H9 (cell line): Measurements from ENCODE around the gene IQGAP2. TPM values are rescaled to one million over a fixed set of nuclear protein-coding genes. Genes with fewer than 3 reads are reported as not detected.

ENCODE experiments used
- DNase-seq: peaks from one replicate; pipeline ENCODE4 v3.0.0-alpha.2; 2017
- H2AFZ ChIP-seq: one replicate; pipeline ENCODE4 v1.6.1; 2013; ENCODE audit warnings: mild to moderate bottlenecking, low read length, control low read depth, moderate library complexity
- H2AK5ac ChIP-seq: 2 replicates; pipeline ENCODE4 v1.6.1; 2013; ENCODE audit warnings: low read length, control low read depth, mixed read lengths; ENCODE audit not compliant: insufficient read length
- H2BK120ac ChIP-seq: one replicate; pipeline ENCODE4 v1.6.1; 2013; ENCODE audit warnings: low read depth, mild to moderate bottlenecking, low read length, control low read depth, inconsistent platforms; ENCODE audit not compliant: poor library complexity, severe bottlenecking
- H2BK12ac ChIP-seq: 2 replicates; pipeline ENCODE4 v1.6.1; 2013; ENCODE audit warnings: low read length, control low read depth, mixed read lengths, low read depth; ENCODE audit not compliant: insufficient read length
- H2BK15ac ChIP-seq: 2 replicates; pipeline ENCODE4 v1.6.1; 2013; ENCODE audit warnings: low read depth, low read length, control low read depth
- H2BK20ac ChIP-seq: one replicate; pipeline ENCODE4 v1.6.1; 2013; ENCODE audit warnings: low read depth, mild to moderate bottlenecking, low read length, control low read depth, inconsistent platforms; ENCODE audit not compliant: poor library complexity, severe bottlenecking
- H2BK5ac ChIP-seq: 2 replicates; pipeline ENCODE4 v1.6.1; 2013; ENCODE audit warnings: low read length, control low read depth, mixed read lengths; ENCODE audit not compliant: insufficient read length
- H3K14ac ChIP-seq: 2 replicates; pipeline ENCODE4 v1.6.1; 2013; ENCODE audit warnings: low read length, control low read depth; ENCODE audit not compliant: insufficient read depth
- H3K18ac ChIP-seq: 2 replicates; pipeline ENCODE4 v1.6.1; 2013; ENCODE audit warnings: low read depth, mild to moderate bottlenecking, mixed read lengths, low read length, control low read depth; ENCODE audit not compliant: insufficient read length
- H3K23ac ChIP-seq: 2 replicates; pipeline ENCODE4 v1.6.1; 2013; ENCODE audit warnings: low read length, control low read depth, mixed read lengths, low read depth; ENCODE audit not compliant: insufficient read length
- H3K23me2 ChIP-seq: 2 replicates; pipeline ENCODE4 v1.6.1; 2013; ENCODE audit warnings: low read depth, mild to moderate bottlenecking, mixed read lengths, low read length, control low read depth; ENCODE audit not compliant: insufficient read length, poor library complexity, severe bottlenecking
- H3K27ac ChIP-seq: 2 replicates; pipeline ENCODE4 v1.5.1; 2013; ENCODE audit warnings: low read length, control low read depth, mixed read lengths, low read depth; ENCODE audit not compliant: insufficient read length
- H3K27me3 ChIP-seq: 2 replicates; pipeline ENCODE4 v1.6.1; 2013; ENCODE audit warnings: low read length, control low read depth, inconsistent platforms; ENCODE audit not compliant: insufficient read depth
- H3K4ac ChIP-seq: 2 replicates; pipeline ENCODE4 v1.6.1; 2013; ENCODE audit warnings: low read depth, mild to moderate bottlenecking, control low read depth, inconsistent platforms, low read length, moderate library complexity
- H3K4me1 ChIP-seq: 2 replicates; pipeline ENCODE4 v1.6.1; 2013; ENCODE audit warnings: low read length, control low read depth, inconsistent platforms; ENCODE audit not compliant: insufficient read depth
- H3K4me2 ChIP-seq: 2 replicates; pipeline ENCODE4 v1.6.1; 2013; ENCODE audit warnings: low read length, control low read depth, mixed read lengths; ENCODE audit not compliant: insufficient read length, insufficient read depth
- H3K56ac ChIP-seq: 2 replicates; pipeline ENCODE4 v1.6.1; 2013; ENCODE audit warnings: low read depth, mild to moderate bottlenecking, mixed read lengths, low read length, control low read depth; ENCODE audit not compliant: insufficient read length
- H3K79me1 ChIP-seq: 2 replicates; pipeline ENCODE4 v1.6.1; 2013; ENCODE audit warnings: low read depth, mild to moderate bottlenecking, moderate library complexity, low read length, control low read depth, inconsistent platforms; ENCODE audit not compliant: insufficient read depth, poor library complexity, severe bottlenecking
- H3K79me2 ChIP-seq: 2 replicates; pipeline ENCODE4 v1.6.1; 2013; ENCODE audit warnings: low read length, control low read depth, inconsistent platforms; ENCODE audit not compliant: insufficient read depth
- H3K9ac ChIP-seq: 2 replicates; pipeline ENCODE4 v1.6.1; 2013; ENCODE audit warnings: low read length, control low read depth, mixed read lengths; ENCODE audit not compliant: insufficient read length; ENCODE audit errors: extremely low read depth
- H3K9me3 ChIP-seq: one replicate; pipeline ENCODE4 v1.6.1; 2013; ENCODE audit warnings: low read depth, low read length, inconsistent platforms; ENCODE audit not compliant: control insufficient read depth
- H3T11ph ChIP-seq: one replicate; pipeline ENCODE4 v1.6.1; 2013; ENCODE audit warnings: mild to moderate bottlenecking, low read length, control low read depth, inconsistent platforms
- H4K20me1 ChIP-seq: one replicate; pipeline ENCODE4 v1.6.1; 2013; ENCODE audit not compliant: control insufficient read depth, insufficient read length, insufficient read depth
- H4K5ac ChIP-seq: 2 replicates; pipeline ENCODE4 v1.6.1; 2013; ENCODE audit warnings: low read depth, mild to moderate bottlenecking, mixed read lengths, low read length, control low read depth; ENCODE audit not compliant: insufficient read length
- H4K8ac ChIP-seq: replicated peaks from 2 replicates; pipeline ENCODE4 v1.6.1; 2013; ENCODE audit warnings: low read length, control low read depth, mixed read lengths, low read depth; ENCODE audit not compliant: insufficient read length
- H4K91ac ChIP-seq: 2 replicates; pipeline ENCODE4 v1.6.1; 2013; ENCODE audit warnings: low read depth, mild to moderate bottlenecking, moderate library complexity, mixed read lengths, low read length, control low read depth; ENCODE audit not compliant: insufficient read length
- H3K27ac Mint-ChIP-seq, 3 experiments: 2 replicates in 2 of 3; 3 replicates in 1 of 3; pipeline ENCODE4 v1.8.0; 2020 to 2021; ENCODE audit warnings: mixed read lengths in 3 of 3, mild to moderate bottlenecking in 1 of 3, moderate library complexity in 1 of 3
- H3K27me3 Mint-ChIP-seq: 2 replicates; pipeline ENCODE4 v1.8.0; 2021; ENCODE audit warnings: low read depth, mild to moderate bottlenecking, moderate library complexity, mixed read lengths
- H3K36me3 Mint-ChIP-seq, 3 experiments: 2 replicates in 2 of 3; 3 replicates in 1 of 3; pipeline ENCODE4 v1.8.0; 2020 to 2021; ENCODE audit warnings: low read depth in 3 of 3, mixed read lengths in 3 of 3; ENCODE audit not compliant: insufficient read depth in 1 of 3
- H3K4me1 Mint-ChIP-seq, 2 experiments: 2 replicates each; pipeline ENCODE4 v1.8.0; 2020; ENCODE audit warnings: mixed read lengths in 2 of 2
- H3K4me3 Mint-ChIP-seq, 2 experiments: 2 replicates in 1 of 2; 3 replicates in 1 of 2; pipeline ENCODE4 v1.8.0; 2020 to 2021; ENCODE audit warnings: mild to moderate bottlenecking in 2 of 2, mixed read lengths in 2 of 2, moderate library complexity in 1 of 2
- H3K9me3 Mint-ChIP-seq, 2 experiments: 2 replicates in 1 of 2; 3 replicates in 1 of 2; pipeline ENCODE4 v1.8.0; 2020; ENCODE audit warnings: mild to moderate bottlenecking in 2 of 2, mixed read lengths in 2 of 2, moderate library complexity in 1 of 2
- WGBS: extraction: QIAGEN DNeasy Blood & Tissue Kit; methylation state at CpG from one replicate; pipeline ENCODE4 v1.1.7; 2013; ENCODE audit warnings: missing lambda C conversion rate, low lambda C conversion rate, mixed read lengths; ENCODE audit not compliant: insufficient read length; ENCODE audit errors: extremely low coverage; 5-methylcytosine and 5-hydroxymethylcytosine counted together
- total RNA-seq: library from RNA; stranded (reverse); gene quantifications from 2 replicates; pipeline ENCODE4 v1.2.1, GENCODE V29; 2021
- TF ChIP-seq, protein P1 (sequence below): fragments of 200-600 bp; sonication (generic); conservative IDR thresholded peaks from 3 replicates; pipeline ENCODE4 v1.8.0; 2021; ENCODE audit warnings: antibody characterized with exemption, mild to moderate bottlenecking

Gene IQGAP2
- total RNA-seq, 1 experiment from 2014 or later, result 22.5 TPM

DNA sequence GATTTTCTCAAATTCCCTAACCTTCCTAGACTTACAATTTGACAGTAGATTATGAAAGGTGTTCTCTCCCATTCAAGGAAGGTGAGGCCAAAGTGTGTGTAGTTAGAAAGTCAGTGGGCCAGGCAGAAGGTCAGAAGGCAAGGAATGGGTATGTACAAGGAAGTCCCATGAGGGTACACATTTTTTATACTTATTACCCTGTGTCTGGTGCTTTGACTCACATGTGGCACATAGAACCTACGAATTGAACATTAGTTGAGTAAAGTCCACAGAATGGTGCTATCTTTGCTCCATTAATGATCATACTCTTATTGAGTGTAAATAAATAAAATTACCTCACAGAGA is 55.4 kb downstream of the IQGAP2 start:
- no peaks in the 10 kb centered on the region for H4K20me1 ChIP-seq
- H3K9me3 Mint-ChIP-seq, result no peaks in the 10 kb centered on the region

More for the DNA sequence above, 55.4 kb downstream of the IQGAP2 start:
- Histone ChIP-seq H3K56ac (no peak overlapping the region), H3K27me3 (no peaks in the 10 kb centered on the region), H3K4me2 (no peak overlapping the region), H3K4me1 (peaks cover 8% of the 10 kb centered on the region), H3K18ac (no peak overlapping the region), H3K79me1 (no peaks in the 10 kb centered on the region), H2AK5ac (no peak overlapping the region), H4K91ac (no peak overlapping the region), H2BK12ac (no peak overlapping the region), H3K27ac (no peak overlapping the region), H2BK15ac (no peak overlapping the region), H3K14ac (no peak overlapping the region), H3K23me2 (no peaks in the 10 kb centered on the region), H2BK120ac (no peak overlapping the region), H3K23ac (no peak overlapping the region), H3K9me3 (no peaks in the 10 kb centered on the region), H2BK20ac (no peak overlapping the region), H2BK5ac (no peak overlapping the region), H3K4ac (no peak overlapping the region), H4K8ac (no peak overlapping the region), H3K9ac (no peak overlapping the region), H4K5ac (no peak overlapping the region), H3K79me2 (peaks cover under 1% of the 10 kb centered on the region; the same call in 1 of the 2 replicates), H2AFZ (no peak overlapping the region), H3T11ph (no peak overlapping the region)
- Mint-ChIP-seq H3K27ac (no peak overlapping the region), H3K36me3 (peaks cover 0 to 8% (median 0%) of the 10 kb centered on the region in 3 experiments; a peak in 4 of 7 replicates), H3K27me3 (no peaks in the 10 kb centered on the region), H3K4me3 (no peak overlapping the region), H3K4me1 (peaks cover 18 to 23% of the 10 kb centered on the region in 2 experiments)
- TF ChIP-seq, protein P1, sequence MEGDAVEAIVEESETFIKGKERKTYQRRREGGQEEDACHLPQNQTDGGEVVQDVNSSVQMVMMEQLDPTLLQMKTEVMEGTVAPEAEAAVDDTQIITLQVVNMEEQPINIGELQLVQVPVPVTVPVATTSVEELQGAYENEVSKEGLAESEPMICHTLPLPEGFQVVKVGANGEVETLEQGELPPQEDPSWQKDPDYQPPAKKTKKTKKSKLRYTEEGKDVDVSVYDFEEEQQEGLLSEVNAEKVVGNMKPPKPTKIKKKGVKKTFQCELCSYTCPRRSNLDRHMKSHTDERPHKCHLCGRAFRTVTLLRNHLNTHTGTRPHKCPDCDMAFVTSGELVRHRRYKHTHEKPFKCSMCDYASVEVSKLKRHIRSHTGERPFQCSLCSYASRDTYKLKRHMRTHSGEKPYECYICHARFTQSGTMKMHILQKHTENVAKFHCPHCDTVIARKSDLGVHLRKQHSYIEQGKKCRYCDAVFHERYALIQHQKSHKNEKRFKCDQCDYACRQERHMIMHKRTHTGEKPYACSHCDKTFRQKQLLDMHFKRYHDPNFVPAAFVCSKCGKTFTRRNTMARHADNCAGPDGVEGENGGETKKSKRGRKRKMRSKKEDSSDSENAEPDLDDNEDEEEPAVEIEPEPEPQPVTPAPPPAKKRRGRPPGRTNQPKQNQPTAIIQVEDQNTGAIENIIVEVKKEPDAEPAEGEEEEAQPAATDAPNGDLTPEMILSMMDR, result no peak
- no CpG with 5 or more reads among the region's 1 CpG for WGBS
- DNase-seq, result no peak
